HG03558 (cell line): ENCODE data around the gene LMX1A.

Experiments used
- ATAC-seq: cut with Tn5 transposase; IDR thresholded peaks from one replicate; pipeline ENCODE4 v1.9.1; 2021; ENCODE audit warnings: moderate number of reproducible peaks; ENCODE audit not compliant: unreplicated experiment; ENCODE audit errors: extremely low read depth

The LMX1A gene

DNA sequence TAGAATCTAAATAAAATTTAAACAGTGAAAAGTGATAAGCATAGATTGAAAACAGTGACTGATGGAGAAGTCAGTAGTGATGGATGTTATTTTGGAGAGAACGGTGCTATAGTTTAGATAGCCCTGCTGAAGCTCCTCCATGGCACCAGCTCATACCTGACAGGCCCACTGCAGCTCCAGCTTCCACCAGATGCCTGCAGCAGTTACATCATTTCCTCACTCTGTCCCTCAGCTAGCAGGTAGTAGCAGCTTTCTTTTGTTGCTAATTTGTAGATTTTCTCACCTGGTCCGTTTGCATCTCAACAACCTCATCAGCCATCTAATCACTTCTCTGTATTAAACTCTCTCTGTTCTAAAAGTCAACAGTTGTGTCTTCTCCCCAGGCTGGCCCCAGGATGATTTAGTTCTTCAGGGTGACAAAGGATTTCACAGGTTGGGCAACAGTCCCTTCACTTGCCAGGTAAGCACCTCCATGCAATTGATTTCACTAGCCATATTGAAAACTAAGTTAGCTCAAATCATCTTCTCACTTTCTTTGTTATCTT lies 128.3 kb downstream of the LMX1A start:
- no peak for ATAC-seq

DNA sequence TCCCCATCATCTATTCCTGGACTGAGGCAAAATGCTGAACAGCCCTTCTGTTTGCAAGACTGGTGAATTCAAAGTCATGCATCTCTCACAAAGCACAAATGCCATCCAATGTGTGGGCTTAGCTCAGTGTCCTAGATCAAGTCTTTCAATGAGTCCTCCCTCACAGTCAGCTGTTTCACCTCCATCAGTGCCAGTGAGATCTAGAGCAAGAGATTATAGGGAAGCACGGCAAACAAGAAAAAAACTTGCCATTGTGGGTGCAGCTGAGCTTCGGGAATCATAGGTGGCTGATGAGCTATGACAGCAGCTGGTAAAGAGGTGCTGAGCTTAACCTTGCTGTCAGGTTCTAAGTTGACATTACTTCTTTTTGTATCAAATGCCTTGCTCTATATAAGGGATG lies 130.2 kb downstream of the LMX1A start:
- ATAC-seq = no peak

DNA sequence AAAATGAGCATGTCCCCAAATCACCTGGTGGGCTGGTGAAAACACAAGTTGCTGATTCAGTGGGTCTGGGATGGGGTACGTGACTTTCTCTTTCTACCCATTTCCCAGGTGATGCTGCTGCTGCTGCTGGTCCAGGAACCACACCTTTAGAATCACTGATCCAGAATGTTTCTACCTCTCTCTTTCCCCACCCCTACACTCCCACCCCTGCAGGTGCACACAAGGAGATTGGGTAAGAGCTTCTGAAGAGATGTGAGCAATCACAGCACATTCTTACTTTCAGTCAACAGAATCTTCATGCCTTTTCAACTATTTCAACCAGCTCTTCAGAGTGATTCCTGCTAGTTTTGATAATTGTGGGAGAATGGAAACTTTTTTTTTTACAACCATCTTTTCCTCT lies 130.9 kb downstream of the LMX1A start:
- ATAC-seq = no peak

DNA sequence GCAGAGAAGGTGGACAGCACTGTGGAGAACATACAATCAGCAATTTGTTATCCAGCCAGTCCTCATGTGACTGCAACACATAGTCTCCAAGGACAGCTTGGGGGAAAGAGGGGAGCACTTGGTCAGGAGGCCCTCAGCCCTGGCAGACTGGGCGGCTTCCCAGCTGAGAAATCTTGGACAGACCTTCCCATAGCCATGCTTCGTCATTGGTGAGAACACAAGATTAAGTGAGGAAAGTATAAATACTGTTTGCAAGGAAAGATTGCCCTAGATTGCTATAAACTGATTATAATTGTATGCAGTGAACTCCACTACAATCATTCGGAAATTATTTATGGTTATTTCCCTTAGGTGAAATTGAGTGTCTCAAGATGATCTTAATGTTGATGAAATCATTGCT lies 131.5 kb downstream of the LMX1A start:
- no peak for ATAC-seq

DNA sequence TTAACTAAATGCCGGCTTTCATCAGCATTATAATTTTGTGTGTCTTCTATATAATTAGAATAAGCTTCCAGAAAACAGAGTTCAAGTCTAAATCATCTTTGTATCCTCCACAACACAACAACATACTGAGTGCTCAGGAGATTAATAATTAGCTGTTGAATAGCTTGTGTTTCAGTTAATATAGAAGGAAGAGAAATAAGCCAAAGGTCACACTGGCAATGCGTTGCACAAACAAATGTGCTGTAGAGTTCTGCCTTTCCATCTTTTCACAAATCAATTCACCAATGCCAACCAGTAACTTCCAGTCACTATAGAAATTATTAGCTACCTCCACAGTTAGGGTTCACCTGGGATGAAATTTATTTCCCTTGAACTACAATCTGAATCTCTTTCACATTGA lies 132.0 kb downstream of the LMX1A start:
- no peak for ATAC-seq

- ATAC-seq = no peak
Observed at GRCh38 chr1:165222580-165222979, 133.9 kb downstream of the LMX1A start.

DNA sequence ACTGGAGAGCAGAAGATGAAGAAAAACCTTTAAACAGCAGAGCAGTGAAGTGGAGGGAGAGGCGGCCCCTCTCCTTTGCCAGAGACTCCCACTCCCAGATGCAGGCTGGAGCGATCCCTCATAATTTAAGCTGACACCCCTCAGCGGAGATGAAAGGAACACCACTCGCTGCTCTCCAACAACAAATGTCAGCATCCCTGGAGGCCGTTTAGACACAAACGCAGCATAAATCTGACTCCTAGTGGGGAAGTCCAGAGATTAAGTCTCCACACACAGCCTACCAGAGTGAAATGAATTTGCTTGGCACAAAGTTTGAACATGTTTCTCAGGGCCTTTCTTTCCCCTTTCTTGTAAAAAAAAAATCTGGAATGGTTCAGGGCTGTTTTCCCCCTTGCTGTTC lies 137.8 kb downstream of the LMX1A start:
- ATAC-seq = no peak

DNA sequence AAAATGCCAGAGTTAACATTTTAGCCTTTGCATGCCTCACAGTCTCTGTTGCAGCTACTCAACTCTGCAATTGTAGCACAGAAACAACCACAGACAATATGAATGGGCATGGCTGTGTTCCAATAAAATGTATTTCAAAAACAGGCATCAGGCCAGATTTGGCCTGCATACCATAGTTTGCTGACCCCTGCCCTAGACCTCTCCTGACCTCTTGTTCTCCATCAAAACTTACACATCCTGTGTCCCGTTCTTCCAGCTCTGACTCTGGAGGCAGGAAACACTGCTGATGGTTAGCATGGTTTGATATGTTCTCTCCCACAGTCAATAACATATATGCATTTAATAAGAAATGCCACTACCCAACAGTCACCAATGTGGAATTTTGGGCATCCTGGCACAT lies 138.6 kb downstream of the LMX1A start:
- ATAC-seq = no peak

DNA sequence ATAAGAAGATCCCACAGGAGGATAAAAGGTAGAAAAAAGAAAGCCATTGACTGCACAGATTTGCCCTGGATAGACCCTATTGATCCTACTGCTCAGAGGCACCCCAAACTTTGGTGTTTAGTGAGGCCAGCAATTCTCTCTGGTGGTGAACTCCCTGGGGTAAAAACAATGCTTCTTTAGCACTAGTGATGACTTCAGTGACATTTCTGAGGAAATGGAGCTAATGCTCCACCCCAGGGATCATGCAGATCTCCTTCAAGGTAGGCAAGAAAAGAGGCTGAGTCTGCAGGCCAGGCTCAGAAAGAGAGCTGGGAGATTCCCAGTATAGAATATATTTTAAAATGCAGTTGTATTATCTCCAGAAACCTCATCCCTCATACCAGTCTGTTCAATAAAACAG lies 140.3 kb downstream of the LMX1A start:
- no peak for ATAC-seq

- no peak for ATAC-seq
Observed at GRCh38 chr1:165215676-165216075, 140.8 kb downstream of the LMX1A start.

GRCh38 chr1:165212229-165212628 lies 144.3 kb downstream of the LMX1A start:
- no peak for ATAC-seq

DNA sequence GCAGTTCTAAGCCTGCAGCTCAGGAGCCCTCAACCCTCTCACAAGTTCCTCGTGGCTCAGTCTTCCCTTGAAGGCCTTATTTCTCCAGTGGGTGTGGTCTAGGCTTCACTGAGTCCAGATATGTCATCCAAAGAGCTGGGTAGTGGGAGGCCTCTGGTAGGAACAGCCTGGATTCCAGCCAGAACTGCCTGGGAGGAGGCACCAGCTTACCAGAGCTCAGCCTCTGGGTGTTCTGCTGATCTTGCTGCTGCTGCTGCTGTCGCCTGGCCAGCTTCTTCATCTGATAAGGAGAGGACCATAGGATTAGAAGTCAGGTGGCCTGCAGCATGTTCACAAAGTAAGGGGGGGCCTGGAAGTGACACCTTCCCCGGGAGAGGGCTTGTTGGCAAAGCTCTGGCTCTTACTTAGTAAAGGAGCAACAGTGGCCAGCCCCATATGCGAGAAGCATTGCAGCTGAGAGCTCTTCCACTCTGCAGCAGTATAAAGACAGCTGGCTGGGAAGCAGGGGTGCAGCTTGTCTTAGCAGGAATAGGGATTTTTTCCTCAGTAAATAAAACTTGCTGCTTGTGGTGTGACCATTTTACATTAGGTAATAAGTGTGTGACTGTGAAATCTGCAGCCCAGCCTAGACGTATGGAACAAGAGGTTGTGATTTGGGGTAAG lies 148.5 kb downstream of the LMX1A start:
- ATAC-seq = no peak

- ATAC-seq = no peak
Observed at GRCh38 chr1:165205145-165205544, 151.4 kb downstream of the LMX1A start.

DNA sequence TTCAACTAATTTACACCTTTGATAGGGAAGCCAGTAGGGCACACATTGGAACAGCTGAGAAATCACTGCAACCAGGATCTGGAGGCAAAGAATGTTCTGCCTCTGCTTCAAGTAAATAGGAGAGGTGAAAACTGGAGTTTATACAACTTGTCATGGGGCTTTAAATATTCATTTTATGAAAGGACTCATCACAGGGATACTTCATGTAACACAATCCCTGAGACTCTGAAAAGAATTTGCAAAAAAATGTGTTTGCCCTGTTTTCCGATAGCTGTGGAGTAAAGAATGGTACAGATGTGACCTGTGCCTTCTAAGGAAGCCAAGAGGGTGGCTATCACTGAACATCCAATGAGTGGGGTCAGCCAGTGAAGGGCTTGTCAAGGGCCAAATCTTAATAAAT lies 152.0 kb downstream of the LMX1A start:
- no peak for ATAC-seq

- ATAC-seq = no peak
Observed at GRCh38 chr1:165191087-165191486, 165.4 kb downstream of the LMX1A start.

DNA sequence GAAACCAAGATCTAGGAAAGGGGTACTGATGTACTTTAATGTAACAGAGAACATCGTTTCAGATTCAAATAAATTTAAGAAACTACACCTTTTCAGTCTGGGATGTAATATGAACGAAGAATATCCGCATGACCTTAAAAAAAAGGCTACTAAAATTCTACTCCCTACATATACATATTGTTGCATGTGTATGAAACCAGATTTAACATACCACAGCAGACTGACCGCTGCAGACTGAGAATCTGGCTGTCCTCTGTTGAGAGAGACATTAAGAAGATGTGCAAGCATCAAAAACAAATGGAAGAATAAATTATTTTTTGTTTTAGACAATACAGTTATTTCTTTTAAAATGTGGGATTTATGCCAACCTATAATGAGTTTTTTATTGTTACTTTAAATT lies 166.6 kb downstream of the LMX1A start:
- ATAC-seq = no peak

DNA sequence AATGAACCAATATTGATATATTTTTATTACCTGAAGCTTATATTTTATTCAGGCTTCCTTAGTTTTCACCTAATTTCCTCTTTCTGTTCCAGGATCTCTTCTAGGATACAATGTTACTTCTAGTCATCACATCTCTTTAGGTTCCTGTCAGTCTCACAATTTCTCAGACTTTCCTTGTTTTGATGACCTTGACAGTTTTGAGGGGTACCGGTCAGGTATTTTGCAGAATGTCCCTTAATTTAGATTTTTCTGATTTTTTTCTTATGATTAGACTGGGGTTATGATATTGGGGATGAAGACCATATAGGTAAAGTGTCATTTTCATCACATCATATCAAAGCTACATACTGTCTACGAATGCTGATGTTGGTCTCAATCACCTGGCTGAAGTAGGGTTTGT lies 167.5 kb downstream of the LMX1A start:
- ATAC-seq = no peak

- no peak for ATAC-seq
Observed at GRCh38 chr1:165187031-165188009, 169.2 kb downstream of the LMX1A start.

- ATAC-seq = no peak
Observed at GRCh38 chr1:165185161-165185889, 171.2 kb downstream of the LMX1A start.

DNA sequence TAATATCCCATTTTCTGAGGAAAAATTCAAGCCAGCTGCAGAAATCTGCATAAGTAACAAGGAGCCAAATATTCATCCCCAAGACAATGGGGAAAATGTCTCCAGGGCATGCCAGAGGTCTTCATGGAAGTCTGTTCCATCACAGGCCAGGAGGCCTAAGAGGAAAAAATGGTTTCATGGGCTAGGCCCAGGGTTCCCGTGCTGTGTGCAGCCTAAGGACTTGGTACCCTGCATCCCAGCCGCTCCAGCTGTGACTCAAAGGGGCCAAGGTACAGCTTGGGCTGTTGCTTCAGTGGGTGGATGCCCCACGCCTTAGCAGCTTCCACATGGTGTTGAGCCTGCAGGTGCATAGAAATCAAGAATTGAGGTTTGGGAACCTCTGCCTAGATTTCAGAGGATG lies 173.5 kb downstream of the LMX1A start:
- ATAC-seq = no peak

GRCh38 chr1:165179306-165179705 lies 177.2 kb downstream of the LMX1A start:
- ATAC-seq = no peak
